ENCODE data around the gene NR6A1.

Gene NR6A1

DNA sequence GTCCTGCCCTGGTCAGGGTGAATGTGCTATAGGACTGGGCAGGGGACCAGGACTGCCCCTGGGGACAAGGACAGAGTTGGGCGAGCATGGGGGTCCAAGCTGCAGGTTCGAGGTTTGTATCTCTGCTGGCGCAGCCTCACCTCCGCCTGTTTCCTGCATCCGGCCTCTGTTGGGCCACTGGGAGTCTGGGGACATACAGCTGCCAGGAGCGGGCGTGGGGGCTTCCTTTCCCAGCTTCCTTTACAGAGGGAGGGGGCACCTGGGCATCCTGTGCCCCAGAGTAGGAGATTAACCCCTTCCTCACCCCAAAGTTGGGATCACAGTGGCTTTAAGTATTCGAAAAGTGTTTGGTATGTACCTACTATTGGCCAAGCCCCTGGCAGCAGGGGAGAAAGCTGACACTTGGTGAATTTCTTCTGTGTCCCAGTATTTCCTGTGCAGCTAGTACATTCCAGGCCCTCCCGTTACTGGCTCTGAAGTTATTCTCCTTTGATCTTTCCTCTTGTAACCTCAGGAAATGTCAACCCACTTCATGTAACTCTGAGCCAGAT lies 24.8 kb upstream of the NR6A1 start:
- TF ChIP-seq, protein P1, sequence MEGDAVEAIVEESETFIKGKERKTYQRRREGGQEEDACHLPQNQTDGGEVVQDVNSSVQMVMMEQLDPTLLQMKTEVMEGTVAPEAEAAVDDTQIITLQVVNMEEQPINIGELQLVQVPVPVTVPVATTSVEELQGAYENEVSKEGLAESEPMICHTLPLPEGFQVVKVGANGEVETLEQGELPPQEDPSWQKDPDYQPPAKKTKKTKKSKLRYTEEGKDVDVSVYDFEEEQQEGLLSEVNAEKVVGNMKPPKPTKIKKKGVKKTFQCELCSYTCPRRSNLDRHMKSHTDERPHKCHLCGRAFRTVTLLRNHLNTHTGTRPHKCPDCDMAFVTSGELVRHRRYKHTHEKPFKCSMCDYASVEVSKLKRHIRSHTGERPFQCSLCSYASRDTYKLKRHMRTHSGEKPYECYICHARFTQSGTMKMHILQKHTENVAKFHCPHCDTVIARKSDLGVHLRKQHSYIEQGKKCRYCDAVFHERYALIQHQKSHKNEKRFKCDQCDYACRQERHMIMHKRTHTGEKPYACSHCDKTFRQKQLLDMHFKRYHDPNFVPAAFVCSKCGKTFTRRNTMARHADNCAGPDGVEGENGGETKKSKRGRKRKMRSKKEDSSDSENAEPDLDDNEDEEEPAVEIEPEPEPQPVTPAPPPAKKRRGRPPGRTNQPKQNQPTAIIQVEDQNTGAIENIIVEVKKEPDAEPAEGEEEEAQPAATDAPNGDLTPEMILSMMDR (conservative IDR thresholded peaks at IDR 0.05; ENCODE audit: low read length): no peak
- peak; percentile 55 for DNase-seq (ENCODE audit: low read depth)
- no peak overlapping the region for H3K4me3 ChIP-seq (ENCODE audit: low read length)

DNA sequence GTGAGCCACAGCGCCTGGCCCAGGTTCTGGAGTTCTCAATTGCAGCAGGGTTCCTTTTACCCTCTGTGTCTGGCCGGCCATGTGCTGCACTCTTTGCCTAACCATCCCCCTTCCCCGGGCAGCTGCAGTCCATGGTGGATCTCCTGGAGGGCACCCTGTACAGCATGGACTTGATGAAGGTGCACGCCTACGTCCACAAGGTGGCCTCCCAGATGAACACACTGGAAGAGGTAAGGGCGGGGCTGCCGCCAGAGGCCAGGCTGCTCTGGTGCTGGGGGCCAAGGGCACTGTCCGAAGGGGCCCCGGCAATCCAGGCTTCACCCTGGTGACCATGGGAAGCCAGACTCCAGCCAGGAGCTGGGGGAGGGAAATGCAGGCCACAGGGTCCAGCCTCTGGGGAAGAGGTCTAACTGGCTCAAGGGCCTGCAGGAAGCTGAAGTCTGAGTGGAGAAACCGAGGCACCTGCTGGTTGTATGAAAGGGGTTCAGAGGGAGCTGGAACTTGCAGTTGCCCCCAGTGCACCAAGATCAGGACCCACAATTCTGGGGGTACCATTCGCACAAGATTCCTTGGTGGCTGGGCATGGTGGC lies 23.9 kb upstream of the NR6A1 start:
- no peak for DNase-seq (ENCODE audit: low read depth)
- TF ChIP-seq, protein P1 (conservative IDR thresholded peaks at IDR 0.05; ENCODE audit: low read length): no peak
- no peak overlapping the region for H3K4me3 ChIP-seq (ENCODE audit: low read length)

DNA sequence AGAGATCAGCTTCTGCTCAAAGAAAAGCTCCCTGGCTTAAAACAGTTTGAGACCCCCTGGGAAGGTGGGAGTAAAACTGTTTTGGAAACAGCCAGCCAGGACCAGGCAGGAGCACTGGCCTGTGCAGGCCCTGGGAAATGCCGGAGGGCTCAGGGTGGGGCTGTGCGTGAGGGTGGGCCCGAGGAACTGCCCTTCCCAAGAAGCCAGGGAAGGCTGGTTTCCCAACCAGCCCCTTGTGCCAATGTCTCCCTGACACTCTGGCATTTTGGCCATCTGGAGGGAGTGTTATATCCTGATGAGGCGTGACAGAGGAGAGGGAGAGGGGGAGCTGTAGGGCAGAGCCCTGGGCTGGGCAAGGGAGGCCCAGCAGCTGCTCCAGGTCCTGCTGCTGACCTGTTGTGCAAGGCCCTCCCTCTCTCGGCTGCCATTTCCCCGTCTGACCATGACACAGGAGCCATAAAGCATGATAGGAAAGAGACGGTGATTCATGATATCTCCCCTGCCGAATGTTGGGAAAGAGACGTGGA lies 22.0 kb upstream of the NR6A1 start:
- TF ChIP-seq, protein P1 (conservative IDR thresholded peaks at IDR 0.05; ENCODE audit: low read length): no peak
- H3K4me3 ChIP-seq (ENCODE audit: low read length): no peak overlapping the region
- peak; percentile 76 for DNase-seq (ENCODE audit: low read depth)

DNA sequence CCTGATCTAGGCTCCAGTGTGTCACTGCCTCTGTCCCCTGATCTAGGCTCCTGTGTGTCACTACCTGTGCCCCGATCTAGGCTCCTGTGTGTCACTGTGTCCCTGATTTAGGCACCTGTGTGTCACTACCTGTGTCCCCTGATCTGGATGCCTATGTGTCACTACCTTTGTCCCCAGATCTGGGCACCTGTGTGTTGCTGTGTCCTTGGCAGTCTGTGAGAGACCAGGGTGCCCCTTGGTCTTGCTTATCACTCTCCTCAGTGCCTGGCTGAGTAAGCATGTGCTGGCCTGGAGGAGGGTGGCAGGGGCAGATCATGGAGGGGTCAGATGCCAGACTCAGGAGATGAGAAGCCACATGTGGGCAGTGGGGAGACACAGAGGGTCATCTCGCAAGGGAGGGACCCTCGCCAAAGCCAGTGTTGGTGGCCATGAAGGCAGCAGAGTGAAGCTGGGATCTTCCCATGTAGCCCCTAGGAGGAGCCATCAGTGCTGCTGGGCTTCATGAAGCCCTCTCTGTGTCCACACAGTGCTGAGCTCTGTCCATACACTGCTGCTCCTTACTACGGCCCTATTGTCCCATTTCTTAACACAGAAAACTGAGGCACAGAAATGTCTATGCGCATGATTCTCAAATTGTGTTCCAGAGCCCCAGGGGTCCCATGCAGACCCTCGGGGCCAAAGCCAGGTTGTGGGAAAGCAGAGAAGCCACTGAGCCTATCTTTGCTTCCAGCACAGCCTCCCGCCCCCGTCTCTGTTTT lies 21.3 kb upstream of the NR6A1 start:
- TF ChIP-seq, protein P1 (conservative IDR thresholded peaks at IDR 0.05; ENCODE audit: low read length): no peak
- DNase-seq (ENCODE audit: low read depth): no peak
- H3K4me3 ChIP-seq (ENCODE audit: low read length): no peak overlapping the region

DNA sequence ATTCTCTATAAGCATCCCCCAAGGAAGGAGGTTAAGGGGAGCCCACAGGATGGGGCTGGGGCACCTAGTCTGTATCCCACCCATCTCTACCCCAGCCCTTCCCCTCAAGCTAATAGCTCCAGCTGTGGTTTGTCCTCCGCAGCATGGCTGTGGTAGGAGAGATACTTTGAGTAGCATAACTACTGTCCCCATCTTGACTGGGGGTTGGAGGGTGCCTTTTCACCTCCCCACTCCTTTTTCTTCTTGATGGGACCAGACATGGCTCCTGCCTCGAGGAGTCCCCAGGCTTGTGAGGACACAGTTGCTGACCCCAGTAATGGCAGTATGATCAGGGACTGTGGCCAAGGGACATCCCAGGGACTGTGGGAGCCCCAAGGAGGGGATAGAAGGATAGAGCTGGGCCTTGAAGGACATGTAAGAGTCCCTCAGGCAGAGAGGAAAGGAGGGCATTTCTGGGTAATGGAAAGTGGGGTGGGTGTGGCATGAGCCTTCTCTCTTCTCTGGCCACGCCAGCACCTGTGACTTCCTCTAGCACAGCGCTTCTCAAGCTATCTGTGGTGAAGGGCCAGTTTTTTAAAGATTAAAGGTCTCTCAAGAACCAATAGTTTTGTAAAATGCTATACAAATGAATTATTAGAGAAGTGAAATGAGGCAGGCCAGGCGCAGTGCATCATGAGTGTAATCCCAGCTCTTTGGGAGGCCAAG lies 19.8 kb upstream of the NR6A1 start:
- DNase-seq (ENCODE audit: low read depth): no peak
- no peak overlapping the region for H3K4me3 ChIP-seq (ENCODE audit: low read length)
- TF ChIP-seq, protein P1 (conservative IDR thresholded peaks at IDR 0.05; ENCODE audit: low read length): no peak

DNA sequence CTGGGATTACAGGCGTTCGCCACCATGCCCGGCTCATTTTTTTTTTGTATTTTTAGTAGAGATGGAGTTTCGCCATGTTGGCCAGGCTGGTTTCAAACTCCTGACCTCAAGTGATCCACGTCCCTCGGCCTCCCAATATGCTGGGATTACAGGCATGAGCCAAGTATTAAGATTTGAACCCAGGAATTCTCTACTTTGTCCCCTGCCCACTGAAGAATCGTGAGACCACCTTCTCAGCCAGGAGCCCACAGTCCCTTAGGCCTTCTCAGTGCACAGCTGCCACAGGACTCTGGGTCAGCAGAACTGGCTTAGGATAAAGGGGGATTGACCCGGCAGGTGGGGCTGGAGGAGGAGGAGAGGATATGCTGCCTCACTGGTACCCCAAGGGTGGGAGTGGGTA lies 19.2 kb upstream of the NR6A1 start:
- TF ChIP-seq, protein P1 (conservative IDR thresholded peaks at IDR 0.05; ENCODE audit: low read length): no peak
- no peak overlapping the region for H3K4me3 ChIP-seq (ENCODE audit: low read length)
- no peak for DNase-seq (ENCODE audit: low read depth)

Measured in AG10803 (cell line).